Embryonic facial prominence (tissue), 1 donor: ENCODE results near the gene CAPZA1.

ENCODE experiments used
- DNase-seq: peaks from one replicate; pipeline ENCODE4 v3.0.0-alpha.2; 2016; ENCODE audit errors: extremely low spot score

CAPZA1 gene

DNA sequence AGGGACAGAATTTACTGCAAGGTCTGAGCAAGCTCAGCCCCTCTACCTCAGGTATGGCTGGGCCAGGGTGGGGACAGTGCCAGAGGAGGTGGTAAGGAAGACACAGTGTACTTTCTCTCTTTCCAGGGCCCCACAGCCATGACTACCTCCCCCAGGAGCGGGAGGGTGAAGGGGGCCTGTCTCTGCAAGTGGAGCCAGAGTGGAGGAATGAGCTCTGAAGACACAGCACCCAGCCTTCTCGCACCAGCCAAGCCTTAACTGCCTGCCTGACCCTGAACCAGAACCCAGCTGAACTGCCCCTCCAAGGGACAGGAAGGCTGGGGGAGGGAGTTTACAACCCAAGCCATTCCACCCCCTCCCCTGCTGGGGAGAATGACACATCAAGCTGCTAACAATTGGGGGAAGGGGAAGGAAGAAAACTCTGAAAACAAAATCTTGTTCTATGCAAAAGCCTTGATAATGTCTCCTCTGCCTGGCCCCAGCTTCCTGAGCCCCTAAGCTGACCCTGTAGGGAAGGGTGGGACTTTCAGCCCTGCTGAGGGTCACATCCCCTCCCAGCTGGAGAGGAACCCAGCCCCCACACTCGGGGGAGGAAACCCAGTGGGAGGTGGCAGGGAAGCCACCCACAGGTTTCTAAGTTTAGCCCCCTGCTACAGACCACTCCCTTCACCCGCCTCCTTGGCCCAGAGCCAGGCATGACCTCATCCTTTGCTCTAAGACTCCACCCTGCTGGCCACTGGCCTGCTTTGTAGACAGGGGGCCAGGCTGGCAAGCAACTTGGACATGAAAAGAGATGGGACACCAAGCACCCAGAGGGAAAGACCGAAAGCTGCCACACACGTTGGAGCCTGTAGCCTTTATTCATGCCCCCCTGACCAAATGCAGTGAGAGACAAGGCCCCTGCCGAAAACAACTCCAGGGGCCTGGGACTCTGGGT lies 80.9 kb downstream of the CAPZA1 start:
- DNase-seq: peak; percentile 79

DNA sequence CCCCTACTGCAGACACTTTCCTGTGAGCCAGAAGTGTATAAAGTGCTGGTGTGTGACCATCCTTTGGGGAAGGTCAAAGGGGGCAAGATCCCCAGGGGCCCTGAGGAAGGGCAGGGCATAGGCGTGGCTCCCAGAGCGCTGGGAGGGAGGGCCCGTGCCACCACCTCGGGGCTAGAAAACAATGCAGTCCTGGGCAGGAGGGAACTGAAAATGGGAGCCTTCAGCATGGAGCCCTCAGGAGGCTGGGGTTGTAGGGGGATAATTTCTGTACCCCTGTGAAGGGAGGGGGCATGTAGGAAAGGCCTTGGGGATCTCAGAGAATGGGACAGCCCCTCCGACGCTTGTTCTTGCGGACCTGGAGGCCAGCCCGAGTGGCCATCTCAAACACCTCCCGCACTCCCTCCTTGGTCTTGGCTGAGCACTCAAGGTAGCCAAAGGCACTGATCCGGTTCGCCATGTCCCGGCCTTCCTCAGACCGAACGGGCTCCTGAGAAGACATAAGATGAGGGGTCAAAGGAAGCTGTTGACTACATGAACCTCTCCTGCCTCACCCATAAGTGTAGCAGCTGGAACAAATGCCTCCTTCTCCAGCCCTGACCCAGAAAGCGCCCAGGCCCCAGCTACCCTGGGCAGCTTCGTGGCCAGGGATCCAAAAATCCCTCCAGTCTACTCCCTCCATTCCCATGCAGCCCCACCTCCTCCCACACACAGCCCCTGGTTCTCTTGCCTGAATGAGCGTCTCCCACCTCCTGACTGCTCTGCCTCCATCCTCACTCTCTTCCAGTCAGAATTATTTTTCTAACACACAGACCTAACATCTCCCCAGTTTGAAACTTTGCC lies 81.8 kb downstream of the CAPZA1 start:
- no peak for DNase-seq

DNA sequence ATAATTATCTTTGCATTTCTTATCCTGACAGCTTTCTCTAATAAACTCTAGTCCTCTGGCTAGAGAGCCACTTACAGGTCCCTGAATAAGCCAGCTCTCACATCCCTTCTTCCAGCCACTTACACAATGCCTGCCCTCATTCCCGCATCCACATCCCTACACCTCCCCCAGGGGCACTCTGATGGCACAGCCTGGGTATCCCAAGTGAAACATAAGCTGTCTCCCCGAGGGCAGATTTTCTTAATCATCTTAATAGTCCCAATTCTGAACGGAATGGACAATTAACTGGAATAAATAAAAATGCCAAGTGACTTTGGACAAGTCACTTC lies 82.4 kb downstream of the CAPZA1 start:
- no peak for DNase-seq

DNA sequence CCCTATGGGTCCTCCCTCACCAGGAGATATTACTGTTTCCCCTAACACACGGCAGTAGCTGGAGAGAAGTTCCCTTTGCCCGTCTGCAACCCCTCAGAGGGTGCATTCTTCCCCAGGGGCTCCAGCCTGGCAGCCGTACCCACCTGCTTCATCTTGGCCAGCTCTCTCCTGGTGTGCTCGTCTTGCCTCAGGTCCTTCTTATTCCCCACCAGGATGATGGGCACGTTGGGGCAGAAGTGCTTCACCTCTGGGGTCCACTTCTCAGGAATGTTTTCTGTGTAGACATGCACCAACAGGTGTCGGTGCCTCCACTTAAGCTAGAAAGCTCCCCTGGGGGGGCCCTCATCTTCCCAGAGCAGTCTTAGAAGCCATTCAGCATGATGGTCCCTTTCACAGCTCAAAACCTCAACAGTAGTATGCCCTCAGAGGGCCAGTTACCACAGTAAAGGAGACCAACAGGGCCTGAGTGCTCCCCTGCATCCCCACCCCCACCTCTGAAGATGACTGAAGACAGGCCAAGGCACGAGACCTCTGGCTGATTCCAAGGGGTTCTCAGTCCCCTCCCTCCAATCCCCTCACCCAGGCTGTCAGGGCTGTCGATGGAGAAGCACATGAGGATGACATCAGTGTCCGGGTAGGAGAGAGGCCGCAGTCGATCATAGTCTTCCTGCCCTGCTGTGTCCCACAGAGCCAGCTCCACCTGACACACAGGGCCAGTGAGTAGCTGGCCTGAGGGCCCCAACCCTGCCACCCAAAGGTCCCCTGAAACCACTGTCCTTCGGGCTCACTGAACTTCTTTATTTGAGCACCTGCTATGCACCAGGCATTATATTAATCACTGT lies 83.0 kb downstream of the CAPZA1 start:
- no peak for DNase-seq

DNA sequence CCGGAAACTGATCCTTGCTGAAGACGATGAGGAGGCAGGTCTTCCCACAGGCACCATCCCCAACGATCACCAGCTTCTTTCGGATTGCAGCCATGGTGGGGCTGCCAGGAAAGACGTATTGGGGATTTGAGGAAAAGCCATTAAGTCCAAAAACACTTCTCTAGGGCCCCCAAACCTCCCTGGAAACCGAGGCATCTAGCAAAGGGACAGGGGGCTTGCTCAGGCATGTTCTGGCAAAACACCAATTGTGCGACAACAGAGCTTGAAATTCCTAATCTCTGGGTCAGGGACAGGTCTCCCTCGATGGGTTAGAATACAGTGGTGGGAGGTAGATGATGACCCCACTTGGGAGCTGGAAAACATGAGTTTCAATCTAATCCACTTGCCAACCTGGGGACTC lies 84.1 kb downstream of the CAPZA1 start:
- no peak for DNase-seq

DNA sequence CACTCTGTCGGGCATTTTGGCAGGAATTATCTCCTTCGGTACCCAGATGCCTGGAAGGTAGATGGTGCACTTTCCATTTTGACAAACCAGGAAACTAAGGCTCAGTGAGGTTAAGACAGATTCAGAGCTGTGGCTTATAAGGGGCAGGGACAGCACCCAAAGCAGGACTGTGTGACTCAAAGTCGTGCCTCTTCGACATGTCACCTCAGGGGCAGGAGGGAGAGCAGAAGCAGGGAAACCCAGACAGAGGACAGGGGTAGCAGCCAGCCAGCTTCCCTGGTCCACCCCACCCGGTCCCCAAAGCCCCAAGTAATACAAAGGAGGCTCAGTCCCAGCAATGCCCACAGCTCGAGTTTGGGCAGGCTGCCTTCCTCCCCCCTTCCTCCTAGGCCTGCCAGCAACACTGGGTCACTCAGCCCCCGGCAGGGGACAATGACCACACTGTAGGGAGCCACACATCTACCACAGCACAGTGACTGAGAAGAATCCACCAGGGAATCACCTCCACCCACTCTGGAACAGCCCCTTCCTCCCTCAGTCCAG lies 84.8 kb downstream of the CAPZA1 start:
- no peak for DNase-seq

DNA sequence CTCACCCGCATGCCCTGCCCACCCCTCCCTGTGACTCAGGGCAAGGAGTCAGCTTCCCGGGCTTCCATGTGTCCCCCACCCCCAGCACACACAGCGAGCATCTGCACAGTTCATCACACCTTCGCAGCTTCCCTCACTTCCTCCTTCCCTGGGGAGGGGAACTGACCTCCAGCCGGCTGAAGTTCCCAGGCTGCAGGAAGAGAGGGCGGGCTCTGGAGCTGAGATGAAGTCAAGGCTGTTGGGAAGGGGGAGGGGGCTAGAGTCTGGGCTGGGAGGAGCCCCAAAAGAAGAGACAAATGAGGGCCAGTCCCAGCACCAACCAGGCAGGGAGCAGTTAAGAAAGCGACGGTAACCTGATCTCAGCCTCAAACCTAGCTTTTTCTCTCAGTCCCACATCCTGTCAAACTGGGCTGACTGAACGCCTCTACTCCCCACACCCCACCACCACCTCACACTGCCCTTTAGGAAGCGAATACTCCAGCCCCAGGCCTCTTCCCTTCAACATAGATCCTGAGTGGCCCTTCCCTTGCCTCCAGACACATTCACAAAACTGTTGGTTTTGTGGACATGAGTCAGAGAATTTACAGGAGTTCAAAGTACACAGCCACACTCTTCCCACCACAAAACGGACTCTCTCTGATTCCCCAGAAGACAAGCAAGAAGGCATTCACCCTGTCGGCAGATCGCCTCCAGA lies 85.4 kb downstream of the CAPZA1 start:
- DNase-seq: peak; percentile 87

DNA sequence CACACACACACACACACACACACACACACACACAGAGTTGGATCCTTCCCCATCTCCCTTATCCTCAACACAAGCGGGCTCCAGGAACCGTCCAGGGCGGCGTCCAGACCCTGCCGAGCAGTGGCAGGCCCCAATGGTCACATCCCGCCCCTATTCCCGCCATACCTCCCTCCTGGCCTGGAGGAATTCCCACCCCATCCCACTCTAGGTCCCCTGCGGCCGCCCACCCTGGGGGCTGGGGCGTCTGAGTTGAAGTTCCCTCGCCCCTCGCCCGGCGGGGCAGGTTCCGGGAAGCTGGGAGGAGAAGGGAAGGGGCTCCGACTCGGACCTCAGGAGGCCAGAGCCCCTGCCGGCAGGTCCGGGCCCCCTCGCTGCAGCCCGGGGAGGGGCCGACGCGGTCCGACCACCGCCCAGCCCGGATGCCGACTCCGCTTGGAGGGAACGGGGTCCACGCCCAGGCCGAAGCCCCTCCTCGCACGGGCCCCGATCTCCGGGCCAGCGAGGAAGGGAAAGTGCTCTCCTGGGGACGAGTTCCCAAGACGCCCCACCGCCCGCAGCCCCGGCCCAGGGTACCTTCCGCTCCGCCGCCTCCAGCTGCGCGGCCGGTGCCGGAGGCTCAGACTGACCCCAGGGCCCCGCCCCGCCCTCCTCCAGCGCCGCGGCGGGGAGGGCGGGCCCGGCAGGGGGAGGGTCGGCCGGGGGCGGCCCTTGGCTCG lies 87.0 kb downstream of the CAPZA1 start, which contains the start of gene RHOC:
Gene RHOC (minus strand): TSS at position 623 of the 716 bp plus-strand sequence. CDS start 3,328 bp downstream, outside the sequence.
- no peak for DNase-seq

DNA sequence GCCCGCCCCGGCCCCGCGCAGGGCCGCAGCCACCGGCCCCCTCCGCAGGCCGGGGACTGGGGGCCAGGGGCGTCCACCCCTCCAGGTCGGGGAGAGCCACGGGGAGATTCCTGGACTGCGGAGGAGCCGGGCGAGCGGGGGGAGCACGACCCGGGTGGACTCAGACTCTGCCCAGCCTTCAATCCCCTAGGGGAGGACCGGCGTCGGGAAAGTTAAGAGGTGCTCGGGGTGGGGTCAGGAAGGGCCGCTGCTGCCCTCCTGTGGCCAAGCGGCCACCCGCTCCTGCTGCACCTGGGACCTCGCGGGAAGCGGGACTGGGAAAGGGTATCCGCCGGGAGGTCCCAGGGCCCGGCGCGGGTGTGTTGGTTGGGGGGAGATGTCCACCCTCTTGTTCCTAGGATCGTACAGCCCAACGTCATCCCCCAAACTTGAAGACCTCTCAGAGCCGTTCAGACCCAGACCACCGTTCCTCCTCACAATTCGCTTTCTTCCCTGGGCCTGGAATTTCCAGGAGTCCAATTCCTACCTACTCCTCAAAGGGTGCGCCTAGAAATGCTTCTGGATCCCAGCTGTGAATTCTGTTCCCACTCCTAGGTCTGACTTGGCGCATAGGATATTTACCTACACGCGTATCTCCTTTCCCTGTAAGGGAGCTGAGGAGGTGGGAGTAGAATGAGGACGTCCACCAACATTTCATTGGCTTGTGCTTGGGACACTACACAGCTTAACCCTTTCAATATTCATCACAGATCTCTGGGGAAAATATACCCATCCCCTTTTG lies 87.8 kb downstream of the CAPZA1 start:
- peak; percentile 65 for DNase-seq

DNA sequence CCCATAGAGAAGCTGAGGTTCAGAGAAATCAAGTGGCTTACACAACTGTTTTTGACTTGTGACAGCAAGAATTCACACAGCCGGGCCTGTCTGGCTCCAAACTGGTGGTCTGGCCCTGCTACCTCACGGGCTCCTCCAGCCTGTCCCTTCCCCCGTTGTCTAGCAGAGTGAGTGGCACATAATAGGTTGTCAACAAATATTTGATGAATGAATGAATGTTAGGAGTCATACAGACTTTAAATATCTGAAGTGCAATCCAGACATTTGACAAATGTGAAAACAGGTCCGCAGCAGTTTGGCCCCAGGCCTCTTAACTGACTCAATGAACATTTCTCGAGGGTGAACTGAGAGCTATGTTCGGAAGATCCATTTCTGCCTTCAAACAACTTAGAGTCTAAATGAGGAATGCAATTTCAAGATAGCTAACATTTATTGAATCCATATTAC lies 88.4 kb downstream of the CAPZA1 start:
- no peak for DNase-seq

DNA sequence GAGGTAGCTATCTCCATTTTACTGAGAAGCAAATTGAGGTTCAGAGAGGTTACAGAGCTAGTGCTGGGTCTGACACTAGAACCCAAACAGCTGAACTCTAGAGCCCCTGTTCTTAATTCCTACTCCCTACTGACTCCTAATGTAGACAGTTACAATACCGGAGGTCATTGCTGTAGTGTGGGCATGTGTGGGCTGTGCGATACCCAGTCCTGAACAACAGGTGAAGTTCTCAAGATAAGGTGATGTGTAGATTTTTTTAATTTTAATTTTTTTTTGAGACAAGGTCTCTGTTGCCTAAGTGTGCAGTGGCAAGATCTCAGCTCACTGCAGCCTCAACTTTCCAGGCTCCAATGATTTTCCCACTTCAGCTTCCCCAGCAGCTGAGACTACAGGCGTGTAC lies 88.9 kb downstream of the CAPZA1 start:
- DNase-seq: no peak

DNA sequence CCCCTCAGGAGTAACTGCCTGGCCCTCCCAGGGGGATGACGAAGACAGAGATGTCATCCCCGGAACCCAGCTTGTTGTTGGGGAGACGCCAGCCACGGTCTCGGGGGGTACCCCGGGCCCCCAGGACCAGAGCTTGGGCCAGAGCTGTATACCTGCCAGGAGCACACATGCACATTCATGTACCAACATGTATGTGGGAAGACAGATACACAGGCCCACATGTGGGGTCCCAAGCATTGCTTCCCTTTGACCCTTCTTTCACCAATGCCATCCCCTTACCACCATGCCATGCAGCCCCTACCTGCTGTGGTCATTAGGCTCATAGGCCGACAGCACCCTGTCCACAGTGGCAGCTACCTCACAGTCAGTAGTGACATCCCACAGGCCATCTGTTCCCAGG lies 90.5 kb downstream of the CAPZA1 start:
- no peak for DNase-seq

DNA sequence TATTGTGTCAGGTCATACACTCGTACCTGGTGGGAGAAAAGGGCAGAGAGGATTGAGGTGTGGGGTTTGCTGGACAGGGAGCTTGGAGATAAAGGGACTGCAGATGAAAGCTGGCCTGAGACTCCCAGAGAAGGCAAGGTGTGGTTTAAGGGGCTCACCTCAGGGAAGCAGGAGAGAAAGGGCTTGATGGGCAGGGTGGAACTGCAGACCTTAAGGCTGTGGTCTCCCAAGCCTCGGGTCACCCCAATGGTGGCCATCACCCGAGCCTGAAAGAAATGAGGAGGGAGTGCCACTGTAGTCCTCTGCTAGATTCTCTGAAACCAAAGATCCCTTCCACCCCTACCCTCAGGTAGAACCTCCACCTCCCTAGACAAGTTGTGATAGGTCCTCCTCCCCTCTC lies 91.0 kb downstream of the CAPZA1 start:
- no peak for DNase-seq

DNA sequence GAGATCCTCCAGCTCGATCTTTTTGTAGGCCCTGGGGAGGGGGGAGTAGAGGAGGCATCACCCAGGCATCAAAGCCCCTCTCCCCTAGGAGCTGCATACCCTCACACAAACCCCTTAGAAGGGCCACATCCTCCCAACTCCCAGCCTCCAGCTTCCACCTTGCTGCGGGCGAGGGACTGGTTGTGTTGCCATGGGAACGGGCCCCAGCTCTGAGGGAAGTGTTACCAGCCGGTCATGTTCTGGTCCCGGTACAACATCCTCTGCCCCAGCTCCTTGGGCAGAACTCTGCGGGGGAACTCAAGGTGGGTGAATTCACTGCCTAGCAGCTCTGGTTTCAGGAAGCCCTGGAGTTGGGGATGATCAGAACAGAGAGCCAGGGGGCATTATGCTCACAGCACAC lies 91.4 kb downstream of the CAPZA1 start:
- DNase-seq: no peak

DNA sequence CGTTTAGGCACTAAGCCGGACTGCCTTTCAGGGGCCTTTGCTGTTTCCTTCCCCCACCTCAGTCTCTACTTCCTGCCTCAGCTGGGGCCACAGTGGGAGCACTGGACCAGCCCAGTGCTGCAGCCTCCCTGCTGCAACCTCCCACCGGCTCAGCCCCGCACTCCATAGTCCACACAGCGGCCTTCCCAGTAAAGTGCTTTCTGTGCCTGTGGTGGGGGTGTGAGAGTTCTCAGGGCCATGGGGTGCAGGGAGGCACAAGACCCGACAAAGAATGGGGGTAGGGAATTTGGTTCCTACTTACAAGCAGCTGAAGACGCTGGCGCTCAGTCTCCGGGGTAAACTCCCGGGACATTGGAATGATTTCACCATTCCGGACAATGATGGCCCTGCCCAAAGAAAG lies 92.0 kb downstream of the CAPZA1 start:
- DNase-seq: no peak

DNA sequence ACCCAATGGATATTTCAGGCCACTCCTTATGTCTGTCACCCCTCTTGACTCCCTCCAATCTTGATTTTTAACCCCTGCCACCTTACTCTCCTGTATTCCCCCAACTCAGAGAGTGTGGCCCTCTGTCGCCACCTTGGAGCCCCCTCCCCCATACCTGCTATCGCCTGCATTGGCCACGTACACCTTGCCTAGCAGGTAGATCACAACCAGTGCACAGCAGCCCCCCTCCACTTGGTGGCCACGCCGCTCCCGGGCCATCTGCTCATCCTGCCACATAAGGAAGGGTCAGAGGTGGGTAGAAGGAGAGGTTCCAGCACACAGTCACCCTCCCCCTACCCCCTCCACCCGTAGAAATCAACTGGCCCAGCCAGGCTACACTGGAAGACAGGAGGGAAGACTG lies 92.6 kb downstream of the CAPZA1 start:
- DNase-seq: no peak

DNA sequence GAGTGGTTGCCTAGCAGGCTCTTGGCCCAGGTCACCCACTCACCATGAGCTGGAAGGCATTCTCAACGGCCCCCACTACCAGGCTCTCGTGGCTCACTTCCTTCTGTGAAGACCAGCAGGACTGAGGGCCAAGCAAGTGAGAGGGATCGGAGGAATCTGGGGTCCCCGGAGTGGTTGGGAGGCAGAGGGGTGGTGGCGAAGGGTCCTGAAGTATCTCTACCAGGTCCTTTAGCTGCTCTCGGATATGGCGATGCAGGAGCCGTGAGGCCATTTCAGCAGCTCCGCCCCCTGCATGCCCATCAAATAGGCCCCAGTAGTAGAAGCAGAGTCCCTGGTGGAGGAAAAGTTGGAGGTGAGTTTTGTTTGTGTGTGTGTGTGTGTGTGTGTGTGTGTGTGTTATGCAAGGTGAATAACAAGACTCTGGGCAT lies 93.1 kb downstream of the CAPZA1 start:
- DNase-seq: no peak

DNA sequence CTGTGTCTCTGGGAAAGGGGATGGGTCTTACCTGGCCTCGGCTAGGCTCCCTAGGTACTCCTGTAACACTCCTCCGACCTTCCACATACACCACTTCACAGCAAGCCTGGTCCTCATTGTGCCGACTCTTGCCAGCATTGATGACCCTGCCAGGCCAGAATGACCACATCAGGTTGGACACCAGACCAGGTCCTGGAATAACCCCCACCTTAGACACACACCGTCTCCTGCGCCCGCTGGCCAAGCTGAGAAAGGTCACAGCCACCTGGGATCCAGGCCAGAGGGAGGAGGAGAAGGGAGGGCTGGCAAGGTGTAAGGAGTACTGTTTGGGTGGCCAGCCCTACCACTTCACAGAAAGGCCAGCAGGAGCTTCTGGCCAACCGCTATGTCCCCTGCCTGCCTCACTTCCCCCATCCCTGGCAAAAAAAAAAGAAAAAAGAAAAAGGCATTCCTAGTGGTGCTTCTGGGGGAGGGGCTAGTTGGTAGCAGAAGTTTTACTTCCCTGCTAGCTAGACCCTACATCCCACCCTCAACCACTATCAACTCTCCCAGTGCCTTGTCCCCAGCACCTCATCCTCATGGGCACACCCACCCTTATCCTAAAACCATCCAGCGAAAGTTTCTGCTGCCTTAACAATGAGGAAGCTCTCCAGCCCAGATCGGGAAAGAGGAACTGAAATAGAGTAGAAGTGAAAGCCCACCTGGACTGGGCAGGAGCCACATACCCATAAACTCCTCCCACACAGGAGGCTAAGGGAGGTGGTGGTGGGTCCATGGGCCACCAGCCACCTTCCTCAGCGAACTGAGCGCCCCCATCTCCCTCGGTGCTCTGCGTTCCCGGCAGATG lies 94.1 kb downstream of the CAPZA1 start:
- DNase-seq: no peak
